ENCODE results near the gene CXorf58.
"Not testable (repeated sequence)": the region's sequence is repeated elsewhere in the genome, so short reads cannot be mapped to it uniquely, and the experiment has no call there.

CXorf58 gene

GRCh38 chrX:23954396-23954795, 46.6 kb downstream of the CXorf58 start:
- WGBS = 77% methylated on average over 4 of the region's 4 CpGs
- H3K9ac ChIP-seq (ENCODE audit: low read depth, low read length) = no peak overlapping the region
- no peaks in the 10 kb centered on the region for H3K9me3 ChIP-seq (ENCODE audit: insufficient read depth, low read depth, low read length)
- no peaks in the 10 kb centered on the region for H3K27me3 ChIP-seq (ENCODE audit: insufficient read depth, low read length)
- H3K4me3 ChIP-seq (ENCODE audit: low read length) = no peak overlapping the region
- peaks cover 20% of the 10 kb centered on the region; the same call in 1 of the 2 replicates for H3K4me1 ChIP-seq (ENCODE audit: insufficient read depth, low read length)
- no peaks in the 10 kb centered on the region for H3K36me3 ChIP-seq (ENCODE audit: insufficient read depth, low read length)
- H3K27ac ChIP-seq (ENCODE audit: low read depth, low read length) = no peak overlapping the region

- H3K36me3 ChIP-seq (ENCODE audit: insufficient read depth, low read length) = no peaks in the 10 kb centered on the region
- H3K4me1 ChIP-seq (ENCODE audit: insufficient read depth, low read length) = no peaks in the 10 kb centered on the region
- WGBS = 96% methylated on average over 3 of the region's 3 CpGs
- no peak overlapping the region for H3K4me3 ChIP-seq (ENCODE audit: low read length)
- H3K9ac ChIP-seq (ENCODE audit: low read depth, low read length) = no peak overlapping the region
- H3K9me3 ChIP-seq (ENCODE audit: insufficient read depth, low read depth, low read length) = no peaks in the 10 kb centered on the region
- H3K27ac ChIP-seq (ENCODE audit: low read depth, low read length) = no peak overlapping the region
- no peaks in the 10 kb centered on the region for H3K27me3 ChIP-seq (ENCODE audit: insufficient read depth, low read length)
These were observed 52.0 kb downstream of the CXorf58 start for GRCh38 chrX:23959781-23960180.

- Histone ChIP-seq H3K27me3 (ENCODE audit: insufficient read depth, low read length) (no peaks in the 10 kb centered on the region), H3K36me3 (ENCODE audit: insufficient read depth, low read length) (no peaks in the 10 kb centered on the region), H3K9ac (ENCODE audit: low read depth, low read length) (no peak overlapping the region), H3K27ac (ENCODE audit: low read depth, low read length) (no peak overlapping the region), H3K4me3 (ENCODE audit: low read length) (no peak overlapping the region), H3K4me1 (ENCODE audit: insufficient read depth, low read length) (no peaks in the 10 kb centered on the region), H3K9me3 (ENCODE audit: insufficient read depth, low read depth, low read length) (no peaks in the 10 kb centered on the region)
- 80% methylated on average over 5 of the region's 5 CpGs for WGBS
These were observed 56.4 kb downstream of the CXorf58 start for GRCh38 chrX:23964191-23964590.

GRCh38 chrX:23965630-23966029, 57.8 kb downstream of the CXorf58 start:
- 97% methylated on average over 7 of the region's 8 CpGs for WGBS
- H3K27me3 ChIP-seq (ENCODE audit: insufficient read depth, low read length) = not testable (repeated sequence)

GRCh38 chrX:23978491-23978890, 70.7 kb downstream of the CXorf58 start:
- no peak overlapping the region for H3K9ac ChIP-seq (ENCODE audit: low read depth, low read length)

More at GRCh38 chrX:23965630-23966029, 57.8 kb downstream of the CXorf58 start:
- not testable (repeated sequence) for H3K4me3 ChIP-seq (ENCODE audit: low read length); H3K9me3 ChIP-seq (ENCODE audit: insufficient read depth, low read depth, low read length); H3K27ac ChIP-seq (ENCODE audit: low read depth, low read length); H3K36me3 ChIP-seq (ENCODE audit: insufficient read depth, low read length); H3K4me1 ChIP-seq (ENCODE audit: insufficient read depth, low read length); H3K9ac ChIP-seq (ENCODE audit: low read depth, low read length)

GRCh38 chrX:23980011-23980441, 72.2 kb downstream of the CXorf58 start:
- no peaks in the 10 kb centered on the region for H3K27me3 ChIP-seq (ENCODE audit: insufficient read depth, low read length)
- H3K36me3 ChIP-seq (ENCODE audit: insufficient read depth, low read length) = no peaks in the 10 kb centered on the region
- peak overlapping the region; percentile 9; the same call in 1 of the 2 replicates for H3K27ac ChIP-seq (ENCODE audit: low read depth, low read length)
- H3K4me1 ChIP-seq (ENCODE audit: insufficient read depth, low read length) = peaks cover 18% of the 10 kb centered on the region; the same call in 1 of the 2 replicates
- WGBS = 77% methylated on average over 5 of the region's 5 CpGs
- no peaks in the 10 kb centered on the region for H3K9me3 ChIP-seq (ENCODE audit: insufficient read depth, low read depth, low read length)
- H3K9ac ChIP-seq (ENCODE audit: low read depth, low read length) = no peak overlapping the region
- H3K4me3 ChIP-seq (ENCODE audit: low read length) = no peak overlapping the region

More at GRCh38 chrX:23978491-23978890, 70.7 kb downstream of the CXorf58 start:
- Histone ChIP-seq H3K4me1 (ENCODE audit: insufficient read depth, low read length) (peaks cover 18% of the 10 kb centered on the region; the same call in 1 of the 2 replicates), H3K36me3 (ENCODE audit: insufficient read depth, low read length) (no peaks in the 10 kb centered on the region), H3K4me3 (ENCODE audit: low read length) (no peak overlapping the region), H3K9me3 (ENCODE audit: insufficient read depth, low read depth, low read length) (no peaks in the 10 kb centered on the region), H3K27ac (ENCODE audit: low read depth, low read length) (no peak overlapping the region), H3K27me3 (ENCODE audit: insufficient read depth, low read length) (no peaks in the 10 kb centered on the region)
- 92% methylated on average over 4 of the region's 4 CpGs for WGBS

GRCh38 chrX:23981222-23981621, 73.4 kb downstream of the CXorf58 start:
- H3K27me3 ChIP-seq (ENCODE audit: insufficient read depth, low read length) = no peaks in the 10 kb centered on the region
- no peak overlapping the region for H3K9ac ChIP-seq (ENCODE audit: low read depth, low read length)
- H3K4me3 ChIP-seq (ENCODE audit: low read length) = no peak overlapping the region
- H3K9me3 ChIP-seq (ENCODE audit: insufficient read depth, low read depth, low read length) = no peaks in the 10 kb centered on the region
- peaks cover 2% of the 10 kb centered on the region for H3K36me3 ChIP-seq (ENCODE audit: insufficient read depth, low read length)
- peaks cover 18% of the 10 kb centered on the region; the same call in 1 of the 2 replicates for H3K4me1 ChIP-seq (ENCODE audit: insufficient read depth, low read length)
- WGBS = 24% methylated on average over 4 of the region's 4 CpGs
- peak overlapping the region; percentile 79 for H3K27ac ChIP-seq (ENCODE audit: low read depth, low read length)

- no peak overlapping the region for H3K9ac ChIP-seq (ENCODE audit: low read depth, low read length)
- H3K36me3 ChIP-seq (ENCODE audit: insufficient read depth, low read length) = peaks cover 7% of the 10 kb centered on the region
- H3K4me3 ChIP-seq (ENCODE audit: low read length) = no peak overlapping the region
- no peaks in the 10 kb centered on the region for H3K27me3 ChIP-seq (ENCODE audit: insufficient read depth, low read length)
- H3K27ac ChIP-seq (ENCODE audit: low read depth, low read length) = peak overlapping the region; percentile 79
- H3K9me3 ChIP-seq (ENCODE audit: insufficient read depth, low read depth, low read length) = no peaks in the 10 kb centered on the region
- WGBS = 90% methylated on average over 2 of the region's 2 CpGs
- H3K4me1 ChIP-seq (ENCODE audit: insufficient read depth, low read length) = peaks cover 18% of the 10 kb centered on the region; the same call in 1 of the 2 replicates
These were observed 73.9 kb downstream of the CXorf58 start for GRCh38 chrX:23981711-23982110.

GRCh38 chrX:23982891-23983290, 75.1 kb downstream of the CXorf58 start:
- Histone ChIP-seq H3K27me3 (ENCODE audit: insufficient read depth, low read length) (no peaks in the 10 kb centered on the region), H3K9me3 (ENCODE audit: insufficient read depth, low read depth, low read length) (no peaks in the 10 kb centered on the region), H3K27ac (ENCODE audit: low read depth, low read length) (no peak overlapping the region), H3K4me3 (ENCODE audit: low read length) (no peak overlapping the region), H3K4me1 (ENCODE audit: insufficient read depth, low read length) (peaks cover 18% of the 10 kb centered on the region; the same call in 1 of the 2 replicates), H3K9ac (ENCODE audit: low read depth, low read length) (no peak overlapping the region), H3K36me3 (ENCODE audit: insufficient read depth, low read length) (peaks cover 18% of the 10 kb centered on the region)
- 86% methylated on average over 1 of the region's 1 CpG for WGBS

Measured in HUES64 (cell line).